SU-DHL-6 (cell line): ENCODE results near the gene CRIM1.

Experiments used
- H2AFZ ChIP-seq: fragments of 200-600 bp; sonication (generic); 2 replicates; pipeline ENCODE4 v1.6.1; 2014; ENCODE audit warnings: low read depth, mild to moderate bottlenecking, moderate library complexity, mixed read lengths, antibody characterized with exemption, low read length; ENCODE audit not compliant: severe bottlenecking
- H3F3A ChIP-seq: fragments of 200-600 bp; shearing (Covaris generic); 2 replicates; pipeline ENCODE4 v1.6.0; 2016; ENCODE audit warnings: antibody characterized with exemption, mild to moderate bottlenecking; ENCODE audit not compliant: insufficient read depth
- H3K27ac ChIP-seq: fragments of 200-600 bp; sonication (generic); 2 replicates; pipeline ENCODE4 v1.5.1; 2016; ENCODE audit warnings: low read depth, mild to moderate bottlenecking, low read length, moderate library complexity, mixed read lengths
- H3K27me3 ChIP-seq: fragments of 200-600 bp; sonication (generic), shearing (Covaris generic); 2 replicates; pipeline ENCODE4 v1.6.0; 2014; ENCODE audit warnings: mild to moderate bottlenecking, low read length
- H3K36me3 ChIP-seq: fragments of 200-600 bp; sonication (generic); 2 replicates; pipeline ENCODE4 v1.6.1; 2014; ENCODE audit warnings: mild to moderate bottlenecking, low read length, mixed read lengths
- H3K4me2 ChIP-seq: fragments of 300-600, 200-600 bp; shearing (Covaris generic), sonication (generic); 2 replicates; pipeline ENCODE4 v1.6.0; 2014; ENCODE audit warnings: low read length, low read depth, mild to moderate bottlenecking; ENCODE audit not compliant: poor library complexity, severe bottlenecking
- H3K4me3 ChIP-seq: fragments of 200-600 bp; sonication (generic); 2 replicates; pipeline ENCODE4 v1.5.1; 2014; ENCODE audit warnings: antibody characterized with exemption, low read length, mild to moderate bottlenecking, mixed read lengths; ENCODE audit not compliant: insufficient read depth, poor library complexity, severe bottlenecking
- H3K79me2 ChIP-seq: fragments of 200-600 bp; sonication (generic); 2 replicates; pipeline ENCODE4 v1.6.1; 2014; ENCODE audit warnings: mild to moderate bottlenecking, low read length, moderate library complexity; ENCODE audit not compliant: insufficient read depth
- H3K9ac ChIP-seq: fragments of 200-600 bp; sonication (generic); 2 replicates; pipeline ENCODE4 v1.7.0; 2014; ENCODE audit warnings: mild to moderate bottlenecking, low read length
- H3K9me2 ChIP-seq: fragments of 200-600 bp; sonication (generic); replicated peaks from 2 replicates; pipeline ENCODE4 v1.6.1; 2014; ENCODE audit warnings: low read length; ENCODE audit not compliant: insufficient read depth
- H3K9me3 ChIP-seq: fragments of 200-600 bp; sonication (generic); 2 replicates; pipeline ENCODE4 v1.6.1; 2014; ENCODE audit warnings: low read length, mixed read lengths; ENCODE audit not compliant: insufficient read depth
- H4K20me1 ChIP-seq: fragments of 200-600 bp; sonication (generic); 2 replicates; pipeline ENCODE4 v1.6.1; 2014; ENCODE audit warnings: low read depth, mild to moderate bottlenecking, antibody characterized with exemption, low read length, moderate library complexity, mixed read lengths
- CTCF ChIP-seq: fragments of 200-600 bp; sonication (generic); IDR thresholded peaks from one replicate; pipeline ENCODE4 v1.5.1; 2017; ENCODE audit warnings: antibody characterized with exemption, mild to moderate bottlenecking, low read length, moderate library complexity; ENCODE audit not compliant: insufficient read depth, poor library complexity, severe bottlenecking
- EZH2phosphoT487 ChIP-seq: fragments of 200-600 bp; sonication (generic), shearing (Covaris generic); conservative IDR thresholded peaks from 2 replicates; pipeline ENCODE4 v1.6.1; 2018; ENCODE audit warnings: mild to moderate bottlenecking, antibody characterized with exemption, low read length, moderate library complexity, mixed read lengths

The CRIM1 gene

GRCh38 chr2:36478999-36479398 is 123.4 kb downstream of the CRIM1 start:
- H4K20me1 ChIP-seq: no peaks in the 10 kb centered on the region
- no peak for TF ChIP-seq EZH2phosphoT487
- TF ChIP-seq CTCF: no peak
- no peaks in the 10 kb centered on the region for H3K27me3 ChIP-seq
- no peaks in the 10 kb centered on the region for H3K79me2 ChIP-seq
- H2AFZ ChIP-seq: no peak overlapping the region
- no peak overlapping the region for H3K4me2 ChIP-seq
- peaks cover 11% of the 10 kb centered on the region; the same call in 1 of the 2 replicates for H3K9me3 ChIP-seq
- H3K9me2 ChIP-seq: no peaks in the 10 kb centered on the region
- no peaks in the 10 kb centered on the region for H3F3A ChIP-seq
- H3K9ac ChIP-seq: no peak overlapping the region
- H3K27ac ChIP-seq: no peak overlapping the region
- no peak overlapping the region for H3K4me3 ChIP-seq
- H3K36me3 ChIP-seq: no peaks in the 10 kb centered on the region

- H3K27ac ChIP-seq: no peak overlapping the region
- H3K4me2 ChIP-seq: no peak overlapping the region
- no peak overlapping the region for H2AFZ ChIP-seq
- H3K9me2 ChIP-seq: no peaks in the 10 kb centered on the region
- peaks cover 11% of the 10 kb centered on the region; the same call in 1 of the 2 replicates for H3K9me3 ChIP-seq
- H3K9ac ChIP-seq: no peak overlapping the region
- H3F3A ChIP-seq: no peaks in the 10 kb centered on the region
- H3K79me2 ChIP-seq: no peaks in the 10 kb centered on the region
- H4K20me1 ChIP-seq: no peaks in the 10 kb centered on the region
- H3K27me3 ChIP-seq: no peaks in the 10 kb centered on the region
- TF ChIP-seq CTCF: no peak
- no peak for TF ChIP-seq EZH2phosphoT487
- H3K36me3 ChIP-seq: no peaks in the 10 kb centered on the region
- H3K4me3 ChIP-seq: no peak overlapping the region
Measured at GRCh38 chr2:36479406-36479805, 123.8 kb downstream of the CRIM1 start.

- Histone ChIP-seq H3K36me3 (no peaks in the 10 kb centered on the region), H3K9ac (no peak overlapping the region), H3K4me2 (no peak overlapping the region), H2AFZ (no peak overlapping the region), H3K4me3 (no peak overlapping the region), H3K9me2 (no peaks in the 10 kb centered on the region), H3K27me3 (no peaks in the 10 kb centered on the region), H3K27ac (no peak overlapping the region), H3K9me3 (peaks cover 11% of the 10 kb centered on the region; the same call in 1 of the 2 replicates), H3F3A (no peaks in the 10 kb centered on the region), H3K79me2 (no peaks in the 10 kb centered on the region), H4K20me1 (no peaks in the 10 kb centered on the region)
- TF ChIP-seq EZH2phosphoT487: no peak
- TF ChIP-seq CTCF: no peak
Measured at GRCh38 chr2:36480028-36480427, 124.5 kb downstream of the CRIM1 start.
